Measurements from ENCODE around the gene INHBA.

The INHBA gene

GRCh38 chr7:41648501-41648900 lies 54.4 kb downstream of the INHBA start:
- TF ChIP-seq CTCF (IDR thresholded peaks at IDR 0.05): no peak
- Histone ChIP-seq H3K4me3 (no peak overlapping the region), H3K27ac (no peak overlapping the region)
- no peak for DNase-seq (ENCODE audit: low spot score)

- Histone ChIP-seq H3K4me3 (no peak overlapping the region), H3K27ac (no peak overlapping the region)
- DNase-seq (ENCODE audit: low spot score): no peak
- TF ChIP-seq CTCF (IDR thresholded peaks at IDR 0.05): no peak
Observed at GRCh38 chr7:41643616-41644015, 59.3 kb downstream of the INHBA start.

- Histone ChIP-seq H3K4me3 (no peak overlapping the region), H3K27ac (no peak overlapping the region)
- no peak for TF ChIP-seq CTCF (IDR thresholded peaks at IDR 0.05)
- no peak for DNase-seq (ENCODE audit: low spot score)
Observed at GRCh38 chr7:41641665-41642014, 61.2 kb downstream of the INHBA start.

- Histone ChIP-seq H3K4me3 (no peak overlapping the region), H3K27ac (no peak overlapping the region)
- TF ChIP-seq CTCF (IDR thresholded peaks at IDR 0.05): no peak
- no peak for DNase-seq (ENCODE audit: low spot score)
Observed at GRCh38 chr7:41641011-41641664, 61.8 kb downstream of the INHBA start.

DNA sequence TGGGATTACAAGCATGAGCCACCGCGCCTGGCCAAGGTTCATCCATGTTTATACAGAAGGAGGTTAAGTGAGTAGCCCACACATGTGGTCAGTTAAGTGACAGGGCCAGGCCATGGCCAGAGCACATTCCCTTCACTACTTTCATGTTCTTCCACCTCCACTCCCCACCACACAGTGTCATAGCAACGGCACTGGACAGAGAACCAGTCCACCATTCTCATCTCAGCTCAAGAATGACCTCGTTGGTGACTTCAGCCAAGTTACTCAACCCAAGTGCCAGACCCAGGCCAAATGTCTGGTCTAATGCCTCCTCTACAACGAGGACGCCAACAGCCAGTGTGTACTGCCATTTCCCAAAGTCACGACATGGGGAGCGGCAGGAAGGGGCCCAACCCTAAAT lies 62.4 kb downstream of the INHBA start:
- no peak for TF ChIP-seq CTCF (IDR thresholded peaks at IDR 0.05)
- H3K4me3 ChIP-seq: no peak overlapping the region
- H3K27ac ChIP-seq: no peak overlapping the region
- no peak for DNase-seq (ENCODE audit: low spot score)

GRCh38 chr7:41637049-41637448 lies 65.8 kb downstream of the INHBA start:
- no peak for TF ChIP-seq CTCF (IDR thresholded peaks at IDR 0.05)
- H3K4me3 ChIP-seq: no peak overlapping the region
- H3K27ac ChIP-seq: no peak overlapping the region
- no peak for DNase-seq (ENCODE audit: low spot score)

All from coronary artery (tissue), 2 donors.